ENCODE measurements around the gene NRROS. TPM values are rescaled to one million over a fixed set of nuclear protein-coding genes. Genes with fewer than 3 reads are reported as not detected.

NRROS gene
- total RNA-seq, 1 experiment from 2014 or later = not detected

GRCh38 chr3:196638861-196639482 lies 522 bp upstream of the NRROS start:
- DNase-seq = no peak
- no peaks in the 10 kb centered on the region for H3K36me3 ChIP-seq
- no peak overlapping the region for H3K4me3 ChIP-seq
- no peaks in the 10 kb centered on the region for H3K9me3 ChIP-seq
- H3K27me3 ChIP-seq = no peaks in the 10 kb centered on the region; the same call in 1 of the 2 replicates

- Histone ChIP-seq H3K4me3 (no peak overlapping the region), H3K9me3 (no peaks in the 10 kb centered on the region), H3K36me3 (no peaks in the 10 kb centered on the region), H3K27me3 (no peaks in the 10 kb centered on the region; the same call in 1 of the 2 replicates)
- no peak for DNase-seq
Measured at GRCh38 chr3:196640297-196641018, 964 bp downstream of the NRROS start.

GRCh38 chr3:196641333-196642054 lies 2.0 kb downstream of the NRROS start:
- H3K36me3 ChIP-seq = no peaks in the 10 kb centered on the region
- no peak for DNase-seq
- no peaks in the 10 kb centered on the region for H3K9me3 ChIP-seq
- H3K27me3 ChIP-seq = no peaks in the 10 kb centered on the region; the same call in 1 of the 2 replicates
- H3K4me3 ChIP-seq = no peak overlapping the region

- no peaks in the 10 kb centered on the region for H3K9me3 ChIP-seq
- no peaks in the 10 kb centered on the region; the same call in 1 of the 2 replicates for H3K27me3 ChIP-seq
- H3K4me3 ChIP-seq = no peak overlapping the region
- H3K36me3 ChIP-seq = no peaks in the 10 kb centered on the region
- no peak for DNase-seq
Measured at GRCh38 chr3:196642434-196642833, 2.9 kb downstream of the NRROS start.

- Histone ChIP-seq H3K36me3 (no peaks in the 10 kb centered on the region), H3K4me3 (no peak overlapping the region), H3K27me3 (no peaks in the 10 kb centered on the region; the same call in 1 of the 2 replicates), H3K9me3 (no peaks in the 10 kb centered on the region)
- no peak for DNase-seq
Measured at GRCh38 chr3:196643201-196643749, 3.8 kb downstream of the NRROS start.

- DNase-seq = no peak
- H3K4me3 ChIP-seq = no peak overlapping the region
- no peaks in the 10 kb centered on the region for H3K36me3 ChIP-seq
- H3K9me3 ChIP-seq = no peaks in the 10 kb centered on the region
- H3K27me3 ChIP-seq = no peaks in the 10 kb centered on the region; the same call in 1 of the 2 replicates
Measured at GRCh38 chr3:196643761-196644160, 4.3 kb downstream of the NRROS start.

- Histone ChIP-seq H3K9me3 (no peaks in the 10 kb centered on the region), H3K36me3 (no peaks in the 10 kb centered on the region), H3K27me3 (no peaks in the 10 kb centered on the region; the same call in 1 of the 2 replicates), H3K4me3 (no peak overlapping the region)
- DNase-seq = no peak
Measured at GRCh38 chr3:196645096-196645495, 5.6 kb downstream of the NRROS start.

GRCh38 chr3:196645897-196646665 lies 6.6 kb downstream of the NRROS start:
- no peaks in the 10 kb centered on the region for H3K9me3 ChIP-seq
- DNase-seq = no peak
- no peaks in the 10 kb centered on the region for H3K36me3 ChIP-seq
- no peaks in the 10 kb centered on the region for H3K27me3 ChIP-seq
- no peak overlapping the region for H3K4me3 ChIP-seq

GRCh38 chr3:196646666-196647216 lies 7.2 kb downstream of the NRROS start:
- H3K36me3 ChIP-seq = no peaks in the 10 kb centered on the region
- no peak for DNase-seq
- no peak overlapping the region for H3K4me3 ChIP-seq
- H3K9me3 ChIP-seq = no peaks in the 10 kb centered on the region
- no peaks in the 10 kb centered on the region for H3K27me3 ChIP-seq

- DNase-seq = peak; percentile 93
- no peak overlapping the region for H3K4me3 ChIP-seq
- H3K27me3 ChIP-seq = no peaks in the 10 kb centered on the region
- H3K36me3 ChIP-seq = no peaks in the 10 kb centered on the region
- no peaks in the 10 kb centered on the region for H3K9me3 ChIP-seq
Measured at GRCh38 chr3:196650740-196651311, 11.3 kb downstream of the NRROS start.

GRCh38 chr3:196651819-196652218 lies 12.3 kb downstream of the NRROS start:
- Histone ChIP-seq H3K27me3 (no peaks in the 10 kb centered on the region), H3K9me3 (no peaks in the 10 kb centered on the region), H3K36me3 (no peaks in the 10 kb centered on the region), H3K4me3 (no peak overlapping the region)
- no peak for DNase-seq

- Histone ChIP-seq H3K36me3 (no peaks in the 10 kb centered on the region), H3K27me3 (no peaks in the 10 kb centered on the region), H3K4me3 (no peak overlapping the region), H3K9me3 (no peaks in the 10 kb centered on the region)
- DNase-seq = no peak
Measured at GRCh38 chr3:196652961-196653795, 13.7 kb downstream of the NRROS start.

GRCh38 chr3:196654006-196654734 lies 14.7 kb downstream of the NRROS start:
- no peaks in the 10 kb centered on the region for H3K9me3 ChIP-seq
- no peak for DNase-seq
- H3K4me3 ChIP-seq = no peak overlapping the region
- H3K27me3 ChIP-seq = no peaks in the 10 kb centered on the region
- no peaks in the 10 kb centered on the region for H3K36me3 ChIP-seq

GRCh38 chr3:196654735-196655090 lies 15.2 kb downstream of the NRROS start:
- H3K9me3 ChIP-seq = no peaks in the 10 kb centered on the region
- H3K27me3 ChIP-seq = no peaks in the 10 kb centered on the region
- no peak for DNase-seq
- no peaks in the 10 kb centered on the region for H3K36me3 ChIP-seq
- no peak overlapping the region for H3K4me3 ChIP-seq

GRCh38 chr3:196655496-196655895 lies 16.0 kb downstream of the NRROS start:
- H3K9me3 ChIP-seq = no peaks in the 10 kb centered on the region
- DNase-seq = no peak
- no peaks in the 10 kb centered on the region for H3K27me3 ChIP-seq
- H3K36me3 ChIP-seq = no peaks in the 10 kb centered on the region
- no peak overlapping the region for H3K4me3 ChIP-seq

Data from MG63 (cell line).